HepG2 (cell line): ENCODE data around the gene PXDC1. TPM values are rescaled to one million over a fixed set of nuclear protein-coding genes. Genes with fewer than 3 reads are reported as not detected.

Source experiments
- AGO2 ChIP-seq: fragments of 200-400 bp; formaldehyde crosslinking; optimal IDR thresholded peaks from 2 replicates; pipeline ENCODE3; 2017; ENCODE audit warnings: mild to moderate bottlenecking, low read depth, low read length, moderate library complexity
- ETS1 ChIP-seq: sonication (generic); formaldehyde crosslinking; IDR thresholded peaks from 2 replicates; pipeline ENCODE4 v1.4.0; 2020; ENCODE audit warnings: missing genetic modification reagents
- KDM2A ChIP-seq: sonication (generic); formaldehyde crosslinking; IDR thresholded peaks from 2 replicates; pipeline ENCODE4 v1.4.0; 2020; ENCODE audit warnings: low read depth, missing genetic modification reagents, borderline replicate concordance
- MTF1 ChIP-seq: sonication (generic); formaldehyde crosslinking; IDR thresholded peaks from 2 replicates; pipeline ENCODE4 v1.5.0; 2020; ENCODE audit warnings: missing genetic modification reagents
- NCOA2 ChIP-seq: sonication (generic); formaldehyde crosslinking; IDR thresholded peaks from 2 replicates; pipeline ENCODE4 v1.8.0; 2022; ENCODE audit warnings: inconsistent platforms
- NFYB ChIP-seq: sonication (generic); formaldehyde crosslinking; IDR thresholded peaks from 2 replicates; pipeline ENCODE4 v1.4.0; 2020; ENCODE audit warnings: missing genetic modification reagents
- SRSF1 ChIP-seq: fragments of 200-400 bp; formaldehyde crosslinking; optimal IDR thresholded peaks from 2 replicates; pipeline ENCODE3; 2017; ENCODE audit warnings: mild to moderate bottlenecking, low read depth, low read length, moderate library complexity
- ZFAT ChIP-seq: sonication (generic); formaldehyde crosslinking; conservative IDR thresholded peaks from 2 replicates; pipeline ENCODE4 v1.8.1; 2023; ENCODE audit warnings: missing genetic modification reagents, inconsistent platforms
- ZFP82 ChIP-seq: sonication (generic); formaldehyde crosslinking; IDR thresholded peaks from 2 replicates; pipeline ENCODE4 v1.5.1; 2020; ENCODE audit warnings: mild to moderate bottlenecking, missing genetic modification reagents, borderline replicate concordance
- ZNF3 ChIP-seq: IDR thresholded peaks from 2 replicates; pipeline ENCODE4 v1.7.0; 2017; ENCODE audit warnings: inconsistent platforms
- ZNF318 ChIP-seq: sonication (generic); formaldehyde crosslinking; IDR thresholded peaks from 2 replicates; pipeline ENCODE4 v1.4.0; 2020; ENCODE audit warnings: mild to moderate bottlenecking, missing genetic modification reagents
- ZNF687 ChIP-seq: sonication (generic); formaldehyde crosslinking; IDR thresholded peaks from 2 replicates; pipeline ENCODE4 v1.5.1; 2020; ENCODE audit warnings: mild to moderate bottlenecking, missing genetic modification reagents, moderate library complexity
- ZNF788 ChIP-seq: sonication (generic); formaldehyde crosslinking; IDR thresholded peaks from 2 replicates; pipeline ENCODE4 v1.5.0; 2020; ENCODE audit warnings: mild to moderate bottlenecking, missing genetic modification reagents, borderline replicate concordance
- ZNF83 ChIP-seq: sonication (generic); formaldehyde crosslinking; IDR thresholded peaks from 2 replicates; pipeline ENCODE4 v1.4.0; 2020; ENCODE audit warnings: missing genetic modification reagents, mild to moderate bottlenecking, borderline replicate concordance
- ZSCAN21 ChIP-seq: sonication (generic); formaldehyde crosslinking; IDR thresholded peaks from 2 replicates; pipeline ENCODE4 v1.8.0; 2022; ENCODE audit warnings: mild to moderate bottlenecking, missing genetic modification reagents, moderate library complexity, borderline replicate concordance
- polyA plus RNA-seq, 8 experiments: library from polyadenylated mRNA; depleted of rRNA in 3 of 8; stranded (reverse) in 7 of 8; unstranded in 1 of 8; fragments of >200 nt; fragmentation: Illumina TruSeq in 4 of 8; extraction: Trizol in 4 of 8; gene quantifications; 2 replicates each; pipeline versions ENCODE4 v1.2.1 to v1.2.3, GENCODE V29; 2011 to 2016; ENCODE audit warnings: low read depth in 4 of 8, missing spikeins in 1 of 8, mixed read lengths in 1 of 8; ENCODE audit not compliant: insufficient read depth in 1 of 8
- total RNA-seq, 5 experiments: library from RNA; depleted of rRNA; stranded (reverse); fragments of >200 nt; fragmentation: Illumina TruSeq; extraction: Trizol; gene quantifications; 2 replicates each; pipeline ENCODE4 v1.2.3, GENCODE V29; 2016; ENCODE audit warnings: low read depth in 1 of 5

The PXDC1 gene
- total and polyA plus RNA-seq, 2 of the 13 experiments (the other 11 are each of a cell fraction or from before 2014, with no cell fraction given), result 32.4 to 34.7 TPM

GRCh38 chr6:3748208-3749066, 3.1 kb downstream of the PXDC1 start (continued):
- TF ChIP-seq ZFAT (no peak), ZNF788 (CRISPR knock-in tag) (peak; percentile 63; the same call in 1 of the 2 replicates), MTF1 (CRISPR knock-in tag) (no peak), ZNF3 (CRISPR knock-in tag) (no peak), SRSF1 (no peak), AGO2 (no peak), ETS1 (CRISPR knock-in tag) (no peak), ZNF83 (CRISPR knock-in tag) (no peak), ZFP82 (CRISPR knock-in tag) (no peak), ZNF687 (peak; percentile 89), ZNF318 (CRISPR knock-in tag) (no peak), KDM2A (peak; percentile 85; the same call in 1 of the 2 replicates), ZSCAN21 (CRISPR knock-in tag) (peak; percentile 97), NFYB (CRISPR knock-in tag) (no peak), NCOA2 (CRISPR knock-in tag) (peak; percentile 26; the same call in 1 of the 2 replicates)
